ENCODE data around the gene MRAP2. TPM values are rescaled to one million over a fixed set of nuclear protein-coding genes. Genes with fewer than 3 reads are reported as not detected.
"Not testable (repeated sequence)": the region's sequence is repeated elsewhere in the genome, so short reads cannot be mapped to it uniquely, and the experiment has no call there.

Gene MRAP2
- total RNA-seq, 2 donors from 2014 or later, result 10.6 to 11.5 TPM

DNA sequence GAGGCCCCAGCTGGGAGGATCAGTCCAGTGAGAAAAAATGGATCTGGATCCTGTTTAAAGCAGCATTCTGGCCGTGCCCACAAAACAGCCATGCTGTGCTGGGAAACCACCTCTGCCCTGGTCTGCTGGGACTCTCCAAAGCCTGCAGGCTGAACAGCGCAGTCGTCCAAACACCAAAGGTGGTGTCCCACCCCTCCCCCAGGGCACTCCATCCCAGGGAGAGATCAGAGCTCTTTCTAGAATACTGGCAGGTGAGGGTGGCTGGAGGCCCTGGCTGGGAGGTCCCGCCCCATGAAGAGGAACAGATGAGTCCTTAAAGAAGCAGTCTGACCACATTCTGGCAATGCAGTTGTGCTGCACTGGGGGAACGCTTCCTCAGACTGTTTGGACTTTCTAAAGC is 84.6 kb downstream of the MRAP2 start:
- no peaks in the 10 kb centered on the region for H3K9me3 ChIP-seq
- H3K27ac ChIP-seq, result no peak overlapping the region
- H3K4me1 ChIP-seq (replicated peaks), result no peaks in the 10 kb centered on the region
- no peaks in the 10 kb centered on the region for H3K36me3 ChIP-seq
- intact Hi-C loops (cut with DNase I), result loop anchor here (5.0 kb wide), 1 partner anchor 46 kb away; no protein-coding TSS in a partner anchor
- 80% methylated on average over 5 of the region's 5 CpGs for WGBS
- no peak overlapping the region for H3K4me3 ChIP-seq
- TF ChIP-seq POLR2A (IDR thresholded peaks at IDR 0.05), result no peak
- TF ChIP-seq, protein P1, sequence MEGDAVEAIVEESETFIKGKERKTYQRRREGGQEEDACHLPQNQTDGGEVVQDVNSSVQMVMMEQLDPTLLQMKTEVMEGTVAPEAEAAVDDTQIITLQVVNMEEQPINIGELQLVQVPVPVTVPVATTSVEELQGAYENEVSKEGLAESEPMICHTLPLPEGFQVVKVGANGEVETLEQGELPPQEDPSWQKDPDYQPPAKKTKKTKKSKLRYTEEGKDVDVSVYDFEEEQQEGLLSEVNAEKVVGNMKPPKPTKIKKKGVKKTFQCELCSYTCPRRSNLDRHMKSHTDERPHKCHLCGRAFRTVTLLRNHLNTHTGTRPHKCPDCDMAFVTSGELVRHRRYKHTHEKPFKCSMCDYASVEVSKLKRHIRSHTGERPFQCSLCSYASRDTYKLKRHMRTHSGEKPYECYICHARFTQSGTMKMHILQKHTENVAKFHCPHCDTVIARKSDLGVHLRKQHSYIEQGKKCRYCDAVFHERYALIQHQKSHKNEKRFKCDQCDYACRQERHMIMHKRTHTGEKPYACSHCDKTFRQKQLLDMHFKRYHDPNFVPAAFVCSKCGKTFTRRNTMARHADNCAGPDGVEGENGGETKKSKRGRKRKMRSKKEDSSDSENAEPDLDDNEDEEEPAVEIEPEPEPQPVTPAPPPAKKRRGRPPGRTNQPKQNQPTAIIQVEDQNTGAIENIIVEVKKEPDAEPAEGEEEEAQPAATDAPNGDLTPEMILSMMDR (IDR thresholded peaks at IDR 0.05), result no peak
- TF ChIP-seq POLR2AphosphoS5 (IDR thresholded peaks at IDR 0.05), result no peak
- no peak for DNase-seq (ENCODE audit: low spot score)
- H3K27me3 ChIP-seq (replicated peaks; ENCODE audit: insufficient read depth), result no peaks in the 10 kb centered on the region

DNA sequence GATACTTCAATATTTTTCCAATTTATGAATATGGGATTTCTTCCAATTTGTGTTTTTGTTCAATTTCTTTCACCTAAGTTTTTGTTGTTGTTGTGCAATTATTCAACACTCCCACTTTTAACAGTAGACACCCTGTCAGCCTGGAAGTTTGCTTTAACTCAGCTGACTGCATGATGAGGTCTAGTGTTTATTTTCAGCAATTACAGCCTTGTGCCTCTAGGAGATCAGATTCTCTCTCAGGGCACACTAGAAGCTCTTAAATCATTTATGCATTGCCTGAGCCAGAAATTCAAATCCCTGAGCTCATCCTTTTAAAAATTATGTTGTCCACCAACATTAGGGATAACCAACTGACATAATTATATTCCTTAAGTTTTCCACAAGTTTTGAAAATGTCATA is 85.7 kb downstream of the MRAP2 start:
- no peaks in the 10 kb centered on the region for H3K27me3 ChIP-seq (replicated peaks; ENCODE audit: insufficient read depth)
- intact Hi-C loops (cut with DNase I), result loop anchor here (5.0 kb wide), 1 partner anchor 47 kb away; no protein-coding TSS in a partner anchor
- DNase-seq (ENCODE audit: low spot score), result no peak
- H3K9me3 ChIP-seq, result no peaks in the 10 kb centered on the region
- H3K36me3 ChIP-seq, result no peaks in the 10 kb centered on the region
- H3K4me3 ChIP-seq, result no peak overlapping the region
- TF ChIP-seq, protein P1 (IDR thresholded peaks at IDR 0.05), result no peak
- TF ChIP-seq POLR2AphosphoS5 (IDR thresholded peaks at IDR 0.05) (no peak), POLR2A (IDR thresholded peaks at IDR 0.05) (no peak)
- no peaks in the 10 kb centered on the region for H3K4me1 ChIP-seq (replicated peaks)
- H3K27ac ChIP-seq, result no peak overlapping the region

DNA sequence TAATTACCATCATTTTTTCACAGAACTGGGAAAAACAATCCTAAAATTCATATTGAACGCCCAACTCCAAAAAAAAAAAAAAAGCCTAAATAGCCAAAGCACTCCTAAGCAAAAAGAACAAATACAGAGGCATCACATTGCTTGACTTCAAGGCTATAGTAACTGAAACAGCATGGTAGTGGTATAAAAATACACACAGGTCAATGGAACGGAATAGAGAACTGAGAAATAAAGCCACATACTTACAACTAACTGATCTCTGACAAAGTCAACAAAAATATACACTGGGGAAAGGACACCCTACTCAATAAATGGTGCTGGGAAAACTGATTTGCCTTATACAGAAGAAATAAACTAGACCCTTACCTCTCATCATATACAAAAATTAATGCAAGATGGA is 89.6 kb downstream of the MRAP2 start:
- Histone ChIP-seq H3K4me3 (no peak overlapping the region), H3K9me3 (no peaks in the 10 kb centered on the region), H3K4me1 (replicated peaks) (no peaks in the 10 kb centered on the region), H3K27ac (no peak overlapping the region), H3K27me3 (replicated peaks; ENCODE audit: insufficient read depth) (no peaks in the 10 kb centered on the region), H3K36me3 (no peaks in the 10 kb centered on the region)
- 91% methylated on average over 2 of the region's 2 CpGs for WGBS
- DNase-seq (ENCODE audit: low spot score), result no peak
- intact Hi-C loops (cut with DNase I), result no loop called here
- no peak for TF ChIP-seq POLR2A (IDR thresholded peaks at IDR 0.05)

DNA sequence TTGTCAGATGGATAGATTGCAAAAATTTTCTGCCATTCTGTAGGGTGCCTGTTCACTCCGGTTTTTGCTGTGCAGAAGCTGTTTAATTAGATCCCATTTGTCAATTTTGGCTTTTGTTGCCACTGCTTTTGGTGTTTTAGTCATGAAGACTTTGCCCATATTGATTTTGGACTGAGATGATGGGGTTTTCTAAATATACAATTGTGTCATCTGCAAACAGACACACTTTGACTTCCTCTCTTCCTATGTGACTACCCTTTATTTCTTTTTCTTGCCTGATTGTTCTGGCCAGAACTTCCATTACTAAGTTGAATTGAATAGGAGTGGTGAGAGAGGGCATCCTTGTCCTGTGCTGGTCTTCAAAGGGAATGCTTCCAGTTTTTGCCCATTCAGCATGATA is 96.0 kb downstream of the MRAP2 start:
- H3K4me1 ChIP-seq (replicated peaks); intact Hi-C loops (cut with DNase I); H3K36me3 ChIP-seq; H3K27ac ChIP-seq; H3K27me3 ChIP-seq (replicated peaks; ENCODE audit: insufficient read depth); H3K4me3 ChIP-seq; DNase-seq (ENCODE audit: low spot score); H3K9me3 ChIP-seq: not testable (repeated sequence)
- WGBS, result 50% methylated on average over 1 of the region's 1 CpG

DNA sequence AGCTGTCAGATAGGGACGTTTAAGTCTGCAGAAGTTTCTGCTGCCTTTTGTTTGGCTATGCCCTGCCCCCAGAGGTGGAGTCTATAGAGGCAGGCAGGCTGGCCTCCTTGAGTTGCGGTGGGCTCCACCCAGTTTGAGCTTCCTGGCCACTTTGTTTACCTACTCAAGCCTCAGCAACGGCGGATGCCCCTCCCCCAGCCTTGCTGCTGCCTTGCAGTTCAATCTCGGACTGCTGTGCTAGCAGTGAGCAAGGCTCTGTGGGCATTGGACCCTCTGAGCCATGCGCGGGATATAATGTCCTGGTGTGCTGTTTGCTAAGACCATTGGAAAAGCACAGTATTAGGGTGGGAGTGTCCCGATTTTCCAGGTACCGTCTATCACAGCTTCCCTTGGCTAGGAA is 99.8 kb downstream of the MRAP2 start:
- H3K4me3 ChIP-seq; H3K4me1 ChIP-seq (replicated peaks); intact Hi-C loops (cut with DNase I); H3K27me3 ChIP-seq (replicated peaks; ENCODE audit: insufficient read depth); H3K9me3 ChIP-seq; H3K27ac ChIP-seq; DNase-seq (ENCODE audit: low spot score); H3K36me3 ChIP-seq: not testable (repeated sequence)
- WGBS, result 98% methylated on average over 9 of the region's 9 CpGs

DNA sequence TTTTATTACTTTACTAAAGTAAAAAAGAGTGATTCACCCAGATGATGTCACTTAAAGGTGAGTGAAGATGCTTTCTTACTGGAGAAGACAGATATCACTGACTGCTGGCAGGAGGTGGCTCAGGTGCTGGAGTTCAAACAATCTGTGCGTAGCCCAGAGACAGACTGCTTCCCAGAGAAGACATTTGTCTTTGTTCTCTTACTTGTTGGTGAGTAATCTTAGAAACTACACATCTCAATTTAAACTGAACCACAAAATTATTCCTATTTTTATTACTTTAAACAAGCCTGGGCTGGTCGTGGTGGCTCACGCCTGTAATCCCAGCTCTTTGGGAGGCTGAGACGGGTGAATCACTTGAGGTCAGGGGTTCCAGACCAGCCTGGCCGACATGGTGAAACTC is 101.7 kb downstream of the MRAP2 start:
- Histone ChIP-seq H3K9me3 (no peaks in the 10 kb centered on the region), H3K27ac (no peak overlapping the region), H3K27me3 (replicated peaks; ENCODE audit: insufficient read depth) (no peaks in the 10 kb centered on the region), H3K4me1 (replicated peaks) (no peaks in the 10 kb centered on the region), H3K36me3 (no peaks in the 10 kb centered on the region), H3K4me3 (no peak overlapping the region)
- no peak for DNase-seq (ENCODE audit: low spot score)
- TF ChIP-seq POLR2AphosphoS5 (IDR thresholded peaks at IDR 0.05), result no peak
- TF ChIP-seq POLR2A (IDR thresholded peaks at IDR 0.05), result no peak
- TF ChIP-seq, protein P1 (IDR thresholded peaks at IDR 0.05), result no peak
- intact Hi-C loops (cut with DNase I), result no loop called here
- 88% methylated on average over 5 of the region's 5 CpGs for WGBS
